ENCODE results near the gene SNAPC4.

The SNAPC4 gene

DNA sequence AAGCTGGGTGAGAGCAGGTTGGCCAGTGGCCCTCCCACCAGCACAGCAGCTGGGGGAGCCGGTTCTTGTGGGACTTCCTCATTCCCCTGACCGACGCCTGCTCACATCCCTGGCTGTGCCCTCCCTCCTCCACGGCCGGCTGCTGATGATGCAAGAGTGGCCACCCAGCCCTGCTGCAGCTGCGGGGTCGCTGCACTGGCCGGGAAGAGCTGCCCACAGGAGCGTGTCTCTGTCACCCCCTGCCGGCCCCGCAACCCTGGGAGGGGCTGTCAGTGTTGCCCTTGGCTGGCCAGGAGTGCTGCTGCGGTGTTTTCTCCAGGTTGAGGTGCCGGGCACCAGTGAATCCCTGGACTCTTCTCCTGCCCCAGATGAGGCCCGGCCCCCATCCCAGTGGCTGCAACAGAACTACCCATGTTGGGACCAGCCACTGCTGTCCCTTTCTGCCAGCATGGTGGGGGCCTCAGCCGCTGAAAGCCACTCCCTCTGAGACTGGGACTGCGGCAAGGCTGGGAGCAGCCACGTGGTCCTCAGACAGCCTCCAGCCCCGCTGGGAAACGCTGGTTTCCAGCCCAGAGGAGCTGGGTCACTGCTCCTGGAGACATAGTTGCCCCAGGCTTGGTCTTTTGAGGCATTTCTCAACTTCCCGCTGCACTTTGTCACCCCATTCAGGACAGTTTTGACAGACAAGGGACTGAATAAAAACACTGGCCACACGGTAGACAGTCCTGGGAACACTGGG lies 27.2 kb downstream of the SNAPC4 start:
- DNase-seq (ENCODE audit: low spot score) = no peak

DNA sequence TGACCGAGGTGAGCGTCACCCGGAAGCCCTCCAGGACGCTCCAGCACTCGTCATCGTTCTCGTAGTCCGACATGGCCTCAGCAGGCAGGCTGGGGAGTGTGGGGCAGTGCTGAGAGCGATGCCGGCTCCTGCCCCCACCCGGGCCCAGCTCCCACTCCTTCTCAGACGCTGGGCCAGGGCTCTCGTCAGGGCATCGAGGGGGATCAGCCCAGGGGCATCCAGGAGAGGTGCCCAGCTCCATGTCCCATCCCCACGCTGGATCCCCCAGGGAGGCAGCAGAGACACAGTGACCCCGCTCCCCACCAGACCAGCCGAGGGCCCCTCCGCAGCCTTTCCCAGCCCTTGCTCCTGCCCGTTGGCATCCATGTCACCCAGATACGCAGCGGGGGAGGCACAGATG lies 28.0 kb downstream of the SNAPC4 start:
- no peak for DNase-seq (ENCODE audit: low spot score)

DNA sequence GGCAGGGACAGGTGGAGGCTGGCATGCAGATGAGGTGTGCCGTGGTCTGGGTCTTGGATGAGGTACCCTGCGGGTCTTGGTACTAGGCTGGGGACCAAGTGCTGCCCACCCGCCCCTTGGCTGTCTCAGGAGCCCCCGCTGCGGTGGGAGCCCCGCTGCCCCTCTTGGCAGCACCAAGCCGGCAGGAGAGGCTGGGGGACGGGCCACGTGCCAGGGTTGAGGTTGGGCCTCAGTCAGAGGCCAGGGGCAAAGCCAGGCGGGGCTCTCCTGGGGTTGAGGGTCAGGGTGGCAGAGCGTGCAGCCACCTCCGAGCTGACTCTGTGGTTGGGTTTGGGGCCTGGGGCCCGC lies 28.5 kb downstream of the SNAPC4 start:
- no peak for DNase-seq (ENCODE audit: low spot score)

DNA sequence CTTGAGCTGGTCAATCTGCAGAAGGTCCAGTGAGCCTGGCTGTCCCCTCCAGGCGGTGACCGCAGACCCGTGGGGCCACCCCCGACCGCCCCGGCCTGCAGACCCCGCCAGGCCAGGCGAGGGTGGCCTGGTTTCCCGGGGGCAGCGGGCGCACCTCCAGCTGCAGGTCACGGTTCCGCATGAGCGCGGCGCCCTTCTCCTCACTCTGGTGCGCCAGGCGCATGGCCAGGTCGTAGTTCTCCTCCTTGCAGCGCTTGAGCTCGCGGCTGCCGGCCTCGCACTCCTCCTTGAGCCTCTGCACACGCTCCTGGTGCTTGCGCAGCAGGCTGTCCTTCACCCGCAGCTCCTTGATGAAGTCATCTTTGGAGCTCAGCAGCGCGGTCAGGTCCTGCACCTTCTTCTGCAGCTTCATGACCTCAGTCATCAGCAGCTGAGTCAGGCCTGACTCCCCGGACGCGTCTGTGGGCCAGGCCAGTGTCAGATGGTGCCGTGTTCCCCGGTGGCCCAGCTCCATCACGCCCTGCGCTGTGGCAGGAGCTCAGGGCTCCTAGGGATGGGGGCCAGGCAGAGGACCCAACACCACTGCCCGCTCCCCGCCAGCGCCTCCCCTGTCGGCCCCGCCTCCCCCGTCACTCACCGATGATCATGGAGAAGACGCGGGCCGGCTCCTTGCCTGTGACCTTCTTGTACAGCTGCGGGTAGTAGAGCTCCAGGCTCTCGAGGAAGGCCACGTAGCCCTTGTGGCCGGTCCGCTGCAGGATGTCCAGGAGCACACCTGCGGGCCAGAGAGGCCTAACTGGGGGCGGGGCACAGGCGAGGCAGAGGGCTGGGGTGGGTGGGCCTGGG lies 29.1 kb downstream of the SNAPC4 start:
- no peak for DNase-seq (ENCODE audit: low spot score)

DNA sequence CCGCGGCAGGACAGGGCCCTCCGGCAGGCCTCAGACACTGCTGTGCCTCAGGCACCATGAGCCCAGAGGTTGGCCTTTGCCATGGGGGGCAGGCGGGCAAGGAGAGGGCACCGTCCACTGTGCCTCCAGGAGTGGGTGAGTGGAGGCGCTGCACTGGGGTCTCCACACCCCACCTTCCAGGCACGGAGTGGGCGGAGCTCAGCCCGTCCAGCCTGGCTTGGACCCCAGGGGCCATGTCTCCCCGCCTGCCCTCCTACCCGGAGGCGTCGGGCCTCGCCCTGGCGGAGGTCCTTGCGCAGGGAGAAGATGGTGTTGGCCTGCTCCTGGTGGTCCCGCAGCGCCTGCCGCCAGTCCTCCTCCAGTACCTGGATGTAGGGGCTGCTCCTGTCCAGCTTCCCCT lies 29.9 kb downstream of the SNAPC4 start:
- no peak for DNase-seq (ENCODE audit: low spot score)

DNA sequence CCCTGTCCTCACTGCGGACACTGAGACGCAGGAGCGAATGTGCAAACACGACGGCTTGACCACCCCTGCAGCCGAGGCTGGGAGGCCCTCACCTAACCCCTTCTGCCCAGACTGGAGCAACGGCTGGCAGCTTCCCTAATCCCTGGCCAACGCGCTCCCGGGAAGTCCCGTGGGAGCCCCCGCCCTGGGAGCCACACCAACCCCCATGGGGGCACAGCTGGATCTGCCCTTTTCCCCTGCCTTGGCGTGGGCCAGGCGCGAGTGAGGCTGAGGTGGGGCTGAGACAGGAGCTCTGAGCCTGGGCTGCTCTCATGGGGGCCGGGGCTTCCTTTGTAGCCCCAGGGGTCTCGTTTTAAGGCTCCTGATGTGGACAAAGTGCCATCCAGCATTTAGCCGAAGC lies 31.8 kb downstream of the SNAPC4 start:
- DNase-seq (ENCODE audit: low spot score) = no peak

DNA sequence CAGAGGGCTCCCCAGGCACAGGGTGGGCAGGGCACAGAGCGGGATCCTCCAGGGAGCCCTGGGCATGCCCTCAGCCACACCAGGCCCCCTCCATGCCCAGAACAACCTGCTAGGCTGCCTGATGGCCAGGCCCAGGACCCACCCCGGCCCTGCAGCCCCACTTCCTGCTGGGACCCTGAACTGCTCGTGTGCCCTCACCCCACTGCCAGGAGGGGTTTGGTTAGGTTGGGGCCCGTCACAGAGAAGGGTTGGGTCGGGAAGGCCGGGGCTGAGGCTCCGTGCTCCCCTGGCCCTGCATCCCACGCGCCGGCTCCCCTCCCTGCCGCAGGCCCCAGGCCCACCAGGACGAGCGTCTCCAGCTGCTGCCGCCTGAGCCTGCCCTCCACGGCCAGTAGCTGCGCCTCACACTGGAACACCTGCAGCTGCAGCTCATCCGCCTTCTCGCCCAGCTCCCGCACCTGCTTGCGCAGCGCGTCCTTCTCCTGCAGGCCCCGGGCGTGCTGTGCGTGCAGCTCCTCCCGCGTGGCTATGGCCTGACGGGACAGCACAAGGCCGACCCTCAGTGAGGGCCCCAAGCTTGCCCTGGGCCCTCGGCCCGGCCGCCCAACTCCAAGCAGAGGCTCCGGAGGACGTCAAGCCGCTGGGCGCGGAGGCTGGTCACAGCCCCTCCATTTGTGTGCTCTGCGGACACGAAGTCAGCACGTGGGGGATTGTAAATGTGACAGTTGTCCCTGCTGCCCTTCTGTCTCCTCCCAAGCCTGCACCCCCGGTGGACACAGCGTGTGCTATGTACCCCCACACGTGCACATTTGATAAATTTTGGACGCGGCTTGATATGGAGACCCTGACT lies 32.4 kb downstream of the SNAPC4 start:
- no peak for DNase-seq (ENCODE audit: low spot score)

DNA sequence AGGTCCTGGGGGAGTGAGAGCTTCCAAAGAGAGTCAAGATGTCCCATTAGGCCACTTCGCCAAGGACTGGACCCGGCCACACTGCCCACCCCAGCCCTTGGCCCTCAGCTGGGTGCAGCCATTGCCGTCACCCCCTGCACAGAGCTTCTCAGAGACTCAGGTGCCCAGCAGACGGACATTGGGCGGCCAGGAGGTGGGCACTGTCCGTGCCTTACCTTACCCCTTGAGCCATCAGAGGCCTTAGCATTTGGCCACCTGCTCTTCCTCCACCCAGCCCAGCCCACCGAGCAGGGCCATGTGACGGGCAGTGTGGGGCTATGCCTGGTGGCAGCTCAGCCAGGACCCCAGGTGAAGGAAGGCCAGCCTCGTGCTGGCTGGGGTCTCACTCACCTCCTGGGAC lies 33.1 kb downstream of the SNAPC4 start:
- DNase-seq (ENCODE audit: low spot score) = no peak

DNA sequence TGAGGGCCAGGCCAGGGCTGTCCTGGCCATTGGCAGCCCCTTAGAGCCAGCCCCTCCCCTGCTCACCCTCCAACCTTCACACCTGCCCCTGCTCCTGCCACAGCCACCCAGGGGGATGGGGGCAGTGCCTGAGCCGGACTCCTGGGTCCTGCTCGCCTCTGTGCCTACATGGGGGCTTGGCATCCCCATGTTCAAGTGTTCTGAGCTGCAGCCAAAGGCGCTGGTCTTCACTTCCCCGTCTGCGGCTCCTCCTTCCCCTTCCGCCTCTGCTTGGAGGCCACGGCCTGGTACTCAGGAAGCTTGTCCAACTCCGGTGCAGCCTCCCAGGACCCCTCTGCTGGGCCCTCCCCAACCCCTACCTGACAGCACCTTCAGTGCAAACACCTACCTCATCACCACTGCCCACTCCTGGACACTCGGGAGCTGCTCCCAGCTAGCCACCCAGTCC lies 34.2 kb downstream of the SNAPC4 start:
- DNase-seq (ENCODE audit: low spot score) = no peak

DNA sequence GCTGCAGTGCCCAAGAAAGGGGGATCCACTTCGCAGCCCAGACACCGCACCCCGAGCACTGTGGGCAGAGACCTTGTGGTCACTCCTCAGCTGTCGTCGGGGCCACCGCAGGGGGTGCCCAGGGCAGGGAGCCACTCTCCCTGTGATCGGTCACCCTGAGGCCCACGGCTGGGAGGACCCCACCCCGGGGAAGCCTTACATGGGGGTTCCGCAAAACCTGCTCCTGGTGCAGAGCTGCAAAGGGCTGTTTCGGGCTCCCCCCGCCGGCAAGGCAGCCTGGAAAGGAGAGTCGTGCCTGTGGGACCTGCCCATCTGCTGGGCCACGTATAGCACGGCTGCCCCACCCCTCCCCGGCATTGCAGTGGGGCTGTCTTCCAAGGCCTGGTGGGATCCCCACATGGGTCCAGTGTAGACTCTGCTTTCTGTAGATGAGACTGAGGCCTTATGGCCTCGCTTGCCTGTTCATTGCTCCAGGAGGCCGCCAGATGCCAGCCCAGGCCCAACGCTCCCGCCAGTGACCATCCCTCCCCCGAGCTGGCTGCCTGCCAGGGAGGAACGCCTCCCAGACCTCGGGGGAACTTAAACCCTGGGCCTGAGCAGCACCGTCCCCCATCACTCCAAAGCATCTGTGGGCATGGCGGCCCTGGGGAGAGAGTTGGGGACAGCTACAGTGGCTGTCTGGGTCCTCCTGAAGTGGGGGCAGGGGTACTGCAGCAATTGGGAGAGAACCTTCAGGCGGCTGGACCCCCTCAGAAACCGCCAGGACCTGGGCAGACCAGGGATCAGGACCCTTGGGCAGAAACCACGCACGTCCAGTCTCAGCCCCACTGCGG lies 34.8 kb downstream of the SNAPC4 start:
- DNase-seq (ENCODE audit: low spot score) = no peak

DNA sequence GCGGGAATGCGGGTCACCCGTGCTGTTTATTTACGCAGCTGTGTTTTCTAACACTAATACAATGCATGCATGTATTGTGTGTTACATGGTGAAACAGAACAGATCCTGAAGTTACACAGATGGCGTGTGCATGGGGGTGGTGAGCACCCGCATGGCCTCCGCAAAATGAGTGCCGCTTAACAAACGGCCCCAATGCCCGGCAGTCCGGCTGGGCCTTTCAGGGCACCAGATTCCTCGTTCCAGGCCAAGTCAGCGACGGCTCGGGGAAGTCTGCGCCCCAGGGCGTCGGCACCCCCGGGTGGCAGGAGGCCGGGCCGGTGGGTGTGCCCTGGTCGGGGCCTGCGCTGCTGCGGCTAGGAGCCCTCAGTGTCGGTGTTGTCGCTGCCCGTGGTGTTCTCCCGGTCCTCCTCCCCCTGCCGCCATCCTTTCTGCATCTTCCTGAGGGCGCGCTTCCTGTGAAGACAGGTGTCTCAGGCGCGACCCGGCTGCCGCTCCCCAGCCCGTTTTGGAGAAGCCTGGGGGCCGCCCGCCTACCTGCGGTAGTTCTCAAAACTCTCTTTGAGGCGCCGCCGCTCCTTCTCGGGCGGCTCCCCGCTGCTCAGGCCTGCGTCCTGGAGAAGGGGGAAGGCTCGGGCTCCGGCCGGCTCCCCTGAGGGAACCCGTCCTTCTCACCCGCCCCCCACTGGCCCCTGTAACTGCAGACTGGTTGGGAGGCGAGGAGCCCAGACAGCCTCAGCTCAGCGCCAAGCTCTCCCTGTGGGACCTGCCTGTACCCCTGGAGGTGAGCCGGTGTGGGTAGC lies 35.8 kb downstream of the SNAPC4 start:
- no peak for DNase-seq (ENCODE audit: low spot score)

DNA sequence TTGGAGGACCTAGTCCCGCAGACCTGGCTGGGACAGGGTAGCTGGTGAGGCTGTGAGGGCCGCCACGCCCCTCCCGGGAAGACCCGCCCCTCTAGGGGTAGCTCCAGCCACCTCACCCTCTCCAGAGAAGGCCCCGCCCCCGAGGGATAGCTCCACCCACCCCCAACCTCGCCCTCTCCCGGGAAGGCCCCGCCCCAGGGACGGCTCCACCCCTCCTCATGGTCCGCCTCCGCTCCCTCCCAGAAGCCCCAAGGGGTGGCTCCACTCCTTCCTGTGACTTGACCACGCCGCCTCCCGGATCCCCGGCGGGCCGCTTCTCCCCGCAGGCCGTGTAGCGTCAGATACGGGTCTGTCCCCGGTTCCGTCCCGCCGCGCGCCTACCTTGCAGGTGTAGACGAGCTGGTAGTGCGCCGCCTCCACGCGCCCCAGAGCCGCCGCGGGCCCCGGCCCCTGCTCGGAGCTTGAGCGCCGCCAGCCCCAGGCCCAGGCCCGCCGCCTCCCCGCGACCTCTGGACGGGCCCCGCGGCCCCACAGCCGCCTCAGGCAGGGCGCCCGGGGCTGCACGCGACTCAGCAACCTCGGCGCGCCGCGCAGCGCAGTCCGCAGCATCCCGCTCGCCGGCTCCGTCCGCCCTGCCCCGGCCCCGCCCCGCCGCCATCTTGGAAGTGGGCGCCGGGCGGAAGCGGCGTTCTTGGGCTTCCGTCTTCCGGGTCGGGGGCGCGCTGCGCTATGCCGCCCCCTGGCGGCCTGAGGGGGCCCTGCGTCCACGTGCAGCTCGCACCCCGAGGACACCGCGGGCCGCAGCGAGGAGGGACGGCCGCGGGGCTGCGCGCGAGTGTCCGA lies 36.6 kb downstream of the SNAPC4 start, which contains the start of gene DNLZ:
Gene DNLZ, minus strand, starts transcription at position 639 of the 843 bp plus-strand sequence. Its CDS starts 30 bp downstream, at position 609.
- DNase-seq (ENCODE audit: low spot score) = peak; percentile 90

DNA sequence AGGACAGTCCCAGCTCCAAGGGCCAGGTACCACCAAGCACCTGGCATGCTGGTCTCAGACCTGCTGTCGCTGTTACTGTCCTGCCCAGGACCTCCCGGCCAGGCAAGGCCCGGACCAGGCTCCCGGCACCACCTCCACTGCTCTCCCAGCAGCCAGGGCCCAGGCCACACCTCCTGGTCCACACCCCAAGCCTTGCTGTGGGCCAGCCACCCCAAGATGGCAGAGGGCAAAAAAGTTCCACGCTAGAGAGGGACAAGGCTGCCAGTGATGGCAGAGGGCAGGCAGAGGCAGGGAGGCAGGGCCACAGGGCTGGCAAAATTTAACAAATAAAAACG lies 37.6 kb downstream of the SNAPC4 start:
- no peak for DNase-seq (ENCODE audit: low spot score)

DNA sequence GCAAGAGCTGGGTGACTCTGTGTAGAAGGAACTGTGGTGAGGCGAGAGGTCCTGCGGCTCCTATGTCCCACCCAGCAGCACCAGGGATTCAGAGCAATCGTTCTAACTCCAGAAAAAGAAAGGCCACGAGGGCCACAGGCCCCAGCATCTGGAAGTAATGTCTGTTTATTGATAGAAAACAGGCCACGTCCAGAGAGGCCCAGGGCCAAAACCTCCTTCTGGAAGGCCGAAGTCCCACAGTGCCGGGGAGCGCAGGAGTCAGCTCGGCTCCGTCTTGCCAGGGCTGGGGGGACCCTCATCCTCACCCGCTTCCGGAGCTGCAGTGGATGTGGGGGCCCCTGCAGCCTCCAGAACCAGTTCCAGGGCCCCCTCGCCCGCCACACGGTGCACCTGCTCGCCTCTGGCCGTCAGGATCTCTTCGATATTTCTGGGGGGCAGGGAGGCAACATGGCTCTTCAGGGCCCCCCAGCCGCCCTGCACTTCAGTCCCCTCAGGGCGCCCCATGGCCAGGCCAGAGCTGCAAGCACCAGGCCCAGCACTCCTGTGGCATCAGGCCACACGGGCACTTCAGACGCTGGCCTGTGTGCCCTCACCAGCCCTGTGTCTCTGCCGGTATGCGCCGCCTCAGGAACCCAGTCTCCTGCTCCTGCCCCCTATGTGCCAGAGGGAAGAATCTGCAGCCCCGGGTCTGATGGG lies 38.1 kb downstream of the SNAPC4 start:
- DNase-seq (ENCODE audit: low spot score) = no peak

DNA sequence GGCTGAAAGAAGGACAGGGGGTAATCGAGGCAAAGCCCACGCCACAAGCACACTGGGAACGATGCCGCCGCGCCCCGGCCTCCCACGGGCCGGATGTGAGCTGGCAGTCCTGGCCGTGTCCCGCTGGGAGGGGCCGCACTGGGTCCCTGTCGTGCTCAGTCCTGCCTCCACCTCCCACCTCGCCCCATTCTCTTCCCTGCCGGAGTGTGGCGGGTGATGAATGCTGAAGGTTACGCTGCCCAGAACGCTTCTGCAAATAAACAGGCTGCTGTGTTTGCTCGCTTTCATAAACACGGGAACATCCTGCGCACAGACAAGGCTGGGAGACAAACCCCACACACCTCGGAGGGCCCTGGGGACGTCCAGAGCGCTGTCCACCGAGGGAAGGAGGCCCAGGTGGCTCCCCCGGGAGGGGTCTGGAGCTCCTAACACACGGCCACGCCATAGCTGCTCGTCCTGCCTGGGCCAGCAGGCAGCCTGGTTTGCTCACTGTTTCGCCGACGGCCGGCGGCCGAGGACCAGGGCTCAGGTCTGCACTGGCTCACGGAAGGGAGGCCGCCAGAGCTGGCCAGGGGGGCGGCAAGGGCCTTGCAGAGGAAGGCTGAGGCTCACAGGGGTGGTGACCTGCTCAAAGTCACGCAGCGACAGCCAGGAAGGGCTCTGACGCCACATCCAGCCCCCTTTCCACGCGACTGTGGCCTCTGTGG lies 38.8 kb downstream of the SNAPC4 start:
- DNase-seq (ENCODE audit: low spot score) = no peak

DNA sequence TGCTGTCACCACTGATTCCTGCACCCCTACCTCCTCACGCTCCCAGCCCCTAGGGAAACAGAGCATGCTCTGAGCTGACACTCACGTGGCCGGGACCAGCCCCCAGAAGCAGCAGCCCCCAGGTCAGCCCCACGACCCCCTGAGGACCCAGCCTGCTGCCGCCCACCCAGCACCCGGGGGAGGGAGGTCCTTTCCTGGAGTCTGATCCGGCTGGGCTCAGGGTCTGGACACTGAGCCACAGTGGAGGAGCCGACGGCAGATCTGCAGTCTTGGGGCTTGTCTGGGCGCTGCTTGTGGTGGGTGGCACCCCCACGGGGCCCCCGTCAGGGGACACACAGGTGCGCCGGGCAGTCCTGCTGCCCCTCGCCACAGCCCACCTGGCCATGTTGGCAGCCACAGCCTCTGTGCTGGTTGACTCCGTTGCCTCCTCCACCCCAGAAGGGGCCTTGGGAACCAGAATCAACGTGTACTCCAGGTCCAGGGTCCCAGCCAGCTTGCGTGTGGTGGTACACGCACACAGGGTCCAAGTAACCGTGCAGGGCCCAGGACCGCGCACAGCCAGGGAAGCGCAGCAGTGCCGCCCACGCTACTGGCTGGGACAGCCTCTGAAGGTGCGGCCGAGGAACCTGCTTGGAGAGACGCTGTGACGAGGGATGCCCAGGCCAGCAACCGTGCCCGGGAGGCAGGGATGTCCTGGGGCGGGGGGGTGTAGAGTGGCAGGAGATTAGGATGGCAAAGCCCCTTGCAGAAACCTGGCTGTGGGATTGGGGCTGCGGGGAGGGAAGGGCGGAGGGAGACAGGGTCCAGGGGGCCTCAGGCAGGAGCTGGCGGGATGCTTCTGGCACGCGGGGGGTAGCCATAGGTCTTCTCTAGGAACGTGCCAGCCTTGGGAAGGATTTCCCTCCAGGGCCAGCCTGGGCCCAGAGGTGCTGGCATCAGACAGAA lies 39.9 kb downstream of the SNAPC4 start:
- no peak for DNase-seq (ENCODE audit: low spot score)

DNA sequence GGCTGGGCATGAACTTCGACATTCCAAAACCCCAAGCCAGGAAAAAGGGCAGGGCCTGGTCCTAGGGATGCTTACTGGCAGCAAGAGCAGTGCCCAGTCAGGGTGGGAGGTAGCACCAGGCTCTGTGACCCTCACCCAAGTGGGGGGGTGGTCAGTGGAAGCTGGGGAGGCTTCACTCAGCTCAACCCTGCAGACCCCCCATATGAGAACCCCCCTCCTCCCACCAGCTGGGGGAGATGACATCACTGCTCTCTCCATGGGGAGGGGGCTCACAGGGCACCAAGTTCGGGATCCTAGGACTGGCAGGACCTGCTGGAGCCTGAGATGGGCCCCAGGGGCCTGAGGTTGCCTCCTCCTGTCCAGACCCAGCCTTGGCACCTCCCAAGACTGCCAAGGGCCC lies 41.1 kb downstream of the SNAPC4 start:
- DNase-seq (ENCODE audit: low spot score) = no peak

DNA sequence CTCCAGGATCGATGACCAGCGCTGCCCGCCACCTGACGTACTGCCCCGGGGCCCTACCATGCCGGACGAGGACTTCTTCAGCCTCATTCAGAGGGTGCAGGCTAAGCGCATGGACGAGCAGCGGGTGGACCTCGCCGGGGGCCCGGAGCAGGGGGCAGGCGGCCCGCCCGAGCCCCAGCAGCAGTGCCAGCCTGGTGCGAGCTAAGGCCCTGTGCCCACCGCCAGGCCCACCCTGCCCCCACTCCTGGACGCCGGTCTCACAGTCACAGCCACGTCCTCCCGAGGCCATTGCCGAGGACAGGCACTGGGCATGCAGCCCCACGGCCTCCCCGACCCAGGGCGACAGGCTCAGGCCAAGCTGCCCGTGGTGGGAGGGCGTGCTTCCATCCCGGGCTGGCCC lies 42.0 kb downstream of the SNAPC4 start:
- no peak for DNase-seq (ENCODE audit: low spot score)
